GM12878 (cell line): ENCODE results near the gene GSS. TPM values are rescaled to one million over a fixed set of nuclear protein-coding genes. Genes with fewer than 3 reads are reported as not detected.

Source experiments
- ATAC-seq: fragments of 200-7000 bp; cut with Tn5 transposase; 3 replicates; pipeline ENCODE4 v1.9.1; 2020; ENCODE audit warnings: mild to moderate bottlenecking, moderate library complexity
- BruUV-seq: library from RNA; stranded (reverse); fragments of 400-500 nt; replicated peaks from 2 replicates; lab custom pipeline; 2021; lab: Mats Ljungman, UMichigan
- CTCF ChIA-PET: fragments of 300-600 bp; sonication (Branson Sonifier 250); formaldehyde crosslinking; extraction: SDS; loops from one replicate; lab custom pipeline; 2021; ENCODE audit warnings: inconsistent platforms; lab: Yijun Ruan, JAX
- POLR2A ChIA-PET: fragments of 350-600 bp; formaldehyde crosslinking; extraction: SDS; loops from one replicate; lab custom pipeline; 2021; ENCODE audit warnings: inconsistent platforms; lab: Charles Lee
- RAD21 ChIA-PET: fragments of 300-600 bp; sonication (Branson Sonifier 250); formaldehyde crosslinking; loops from one replicate; lab custom pipeline; 2023; ENCODE audit warnings: antibody characterized with exemption; ENCODE audit not compliant: unreplicated experiment; lab: Charles Lee
- SMC1A ChIA-PET: fragments of 300-600 bp; sonication (Branson Sonifier 250); formaldehyde crosslinking; loops from one replicate; lab custom pipeline; 2023; ENCODE audit not compliant: unreplicated experiment, uncharacterized antibody; lab: Charles Lee
- DNase-seq: peaks from one replicate; pipeline ENCODE4 v3.0.0-alpha.2; 2011; ENCODE audit warnings: low read depth, low spot score
- FAIRE-seq: peaks from 3 replicates; lab custom pipeline; 2011; peaks lifted over from hg19 to GRCh38; lab: Jason Lieb, UNC
- H2AFZ ChIP-seq: 2 replicates; pipeline ENCODE4 v1.6.0; 2011; ENCODE audit warnings: low read depth, low read length, control low read depth; ENCODE audit not compliant: control insufficient read depth
- H3K27ac ChIP-seq: 2 replicates; pipeline ENCODE4 v1.5.1; 2011; ENCODE audit warnings: control low read depth; ENCODE audit not compliant: control insufficient read depth, insufficient read depth
- H3K27me3 ChIP-seq, 2 experiments: replicated peaks in 1 of 2; 2 replicates each; pipeline versions ENCODE4 v1.6.0 to v1.6.1; 2011; ENCODE audit warnings: low read length in 1 of 2; ENCODE audit not compliant: control insufficient read depth in 2 of 2, insufficient read depth in 2 of 2
- H3K36me3 ChIP-seq, 2 experiments: 2 replicates each; pipeline ENCODE4 v1.5.1; 2011; ENCODE audit warnings: low read length in 1 of 2; ENCODE audit not compliant: control insufficient read depth in 2 of 2, insufficient read depth in 2 of 2
- H3K4me1 ChIP-seq: 2 replicates; pipeline ENCODE4 v1.6.1; 2011; ENCODE audit warnings: mild to moderate bottlenecking, low read length, moderate library complexity, mixed read lengths; ENCODE audit not compliant: control insufficient read depth, insufficient read depth
- H3K4me2 ChIP-seq: 2 replicates; pipeline ENCODE4 v1.6.0; 2011; ENCODE audit warnings: control low read depth; ENCODE audit not compliant: control insufficient read depth, insufficient read depth
- H3K4me3 ChIP-seq: fragments of 200-600 bp; sonication (generic); 2 replicates; pipeline ENCODE4 v1.5.1; 2016
- H3K79me2 ChIP-seq: 2 replicates; pipeline ENCODE4 v1.6.0; 2011; ENCODE audit warnings: low read length; ENCODE audit not compliant: control insufficient read depth, insufficient read depth
- H3K9ac ChIP-seq: 2 replicates; pipeline ENCODE4 v1.8.0; 2011; ENCODE audit warnings: low read length, control low read depth, mixed read lengths; ENCODE audit not compliant: control insufficient read depth, insufficient read depth
- H3K9me3 ChIP-seq: replicated peaks from 3 replicates; pipeline ENCODE4 v1.5.1; 2011; ENCODE audit warnings: mild to moderate bottlenecking, low read length; ENCODE audit not compliant: control insufficient read depth, insufficient read depth
- H4K20me1 ChIP-seq: 2 replicates; pipeline ENCODE4 v1.6.0; 2011; ENCODE audit not compliant: control insufficient read depth, insufficient read depth
- HDAC6 ChIP-seq: fragments of 200-600 bp; sonication (generic); IDR thresholded peaks from one replicate; pipeline ENCODE4 v1.8.0; 2017; ENCODE audit warnings: antibody characterized with exemption; ENCODE audit not compliant: unreplicated experiment
- RBBP5 ChIP-seq: fragments of 200-600 bp; sonication (generic); conservative IDR thresholded peaks from 2 replicates; pipeline ENCODE4 v1.6.1; 2016
- STAT3 ChIP-seq: IDR thresholded peaks from 2 replicates; pipeline ENCODE4 v1.6.1; 2011; ENCODE audit warnings: low read depth, low read length, improper control_type of control experiment
- WGBS: methylation state at CpG from one replicate; pipeline ENCODE4 v1.1.6; 2016; ENCODE audit warnings: low lambda C conversion rate; ENCODE audit not compliant: insufficient replicate concordance, insufficient coverage; ENCODE audit errors: missing lambda C conversion rate; 5-methylcytosine and 5-hydroxymethylcytosine counted together
- in situ Hi-C: fragments of 300-500 bp; cut with MboI; formaldehyde crosslinking; loops from 9 replicates; pipeline ENCODE4 v1.14.3; 2018; ENCODE audit warnings: mixed read lengths
- intact Hi-C: fragments of 100-400 bp; cut with micrococcal nuclease; formaldehyde crosslinking; loops from one replicate; pipeline ENCODE4 v1.14.2; 2022; ENCODE audit not compliant: unreplicated experiment
- polyA plus RNA-seq, 11 experiments: library from polyadenylated mRNA; depleted of rRNA in 4 of 11; unstranded in 6 of 11; stranded (reverse) in 5 of 11; fragments of >200 nt; fragmentation: Nextera tagmentation in 4 of 11; fragmentation: Illumina TruSeq in 1 of 11; extraction: Ambion mirVana in 4 of 11; extraction: Trizol in 1 of 11; gene quantifications; 1 replicate in 1 of 11; 2 replicates in 10 of 11; pipeline versions ENCODE4 v1.2.1 to v1.2.3, GENCODE V29; 2011 to 2016; ENCODE audit warnings: inconsistent platforms in 2 of 11, missing spikeins in 2 of 11, low read depth in 1 of 11
- total RNA-seq, 4 experiments: library from RNA; depleted of rRNA in 3 of 4; stranded (reverse); fragments of >200 nt in 3 of 4; fragmentation: Illumina TruSeq in 1 of 4; extraction: Trizol in 1 of 4; gene quantifications; 2 replicates each; pipeline versions ENCODE4 v1.2.1 to v1.2.3, GENCODE V29; 2013 to 2021
- TF ChIP-seq, protein P1 (sequence below): fragments of 450-650 bp; conservative IDR thresholded peaks from 2 replicates; pipeline ENCODE4 v1.6.1; 2017; ENCODE audit warnings: mild to moderate bottlenecking, moderate library complexity
- TF ChIP-seq, protein P2 (sequence below): IDR thresholded peaks from 2 replicates; pipeline ENCODE4 v1.6.1; 2011; ENCODE audit warnings: low read depth, mild to moderate bottlenecking, low read length, moderate library complexity, borderline replicate concordance; ENCODE audit errors: extremely low read depth

Gene GSS
- total and polyA plus RNA-seq, 10 of the 15 experiments (the other 5 are each of a cell fraction or from before 2014, with no cell fraction given): 12.7 to 120 (median 67.4) TPM

DNA sequence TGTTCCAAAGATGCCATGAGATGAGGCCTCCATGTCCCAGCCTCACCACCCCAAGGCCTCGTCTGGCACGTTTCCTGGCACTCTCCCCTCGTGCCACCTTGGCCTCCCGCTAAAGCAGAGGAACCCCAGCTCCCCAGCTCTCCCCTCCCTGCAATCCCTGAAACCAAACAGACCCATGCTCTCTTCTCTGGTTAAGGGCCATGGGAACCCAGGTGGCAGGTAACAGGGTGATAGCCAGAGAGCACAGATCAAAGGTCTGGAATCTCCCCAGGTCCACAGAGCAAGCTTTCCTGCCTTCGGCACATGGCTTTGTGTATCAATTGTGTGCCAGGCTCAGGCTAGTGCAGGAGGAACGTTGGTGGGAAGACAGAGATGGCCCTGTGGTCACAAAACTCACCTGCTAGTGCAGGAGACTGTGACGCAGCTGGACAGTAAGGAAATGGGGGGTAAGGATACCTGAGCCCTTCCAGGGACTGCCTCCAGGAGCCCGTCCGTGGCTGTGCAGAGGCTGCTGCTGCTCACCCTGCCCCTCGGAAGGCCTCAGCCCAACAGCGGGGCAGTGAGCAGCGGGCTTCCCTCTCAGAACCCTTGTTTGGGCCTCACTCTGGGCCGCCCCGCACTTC is 39.0 kb upstream of the GSS start:
- Histone ChIP-seq H2AFZ (no peak overlapping the region), H3K79me2 (no peaks in the 10 kb centered on the region), H3K9ac (no peak overlapping the region), H3K4me3 (no peak overlapping the region), H4K20me1 (no peaks in the 10 kb centered on the region), H3K27me3 (no peaks in the 10 kb centered on the region), H3K4me1 (no peaks in the 10 kb centered on the region), H3K4me2 (no peak overlapping the region), H3K27ac (no peak overlapping the region), H3K9me3 (no peaks in the 10 kb centered on the region), H3K36me3 (peaks cover 0 to 7% of the 10 kb centered on the region in 2 experiments; a peak in 3 of 4 replicates)
- no peak for FAIRE-seq
- DNase-seq: no peak
- ChIA-PET RAD21 (no interaction called here), CTCF (no interaction called here), POLR2A (no interaction called here), SMC1A (no interaction called here)
- intact Hi-C loops (no loop called here), in situ Hi-C loops (no loop called here)
- TF ChIP-seq, protein P1, sequence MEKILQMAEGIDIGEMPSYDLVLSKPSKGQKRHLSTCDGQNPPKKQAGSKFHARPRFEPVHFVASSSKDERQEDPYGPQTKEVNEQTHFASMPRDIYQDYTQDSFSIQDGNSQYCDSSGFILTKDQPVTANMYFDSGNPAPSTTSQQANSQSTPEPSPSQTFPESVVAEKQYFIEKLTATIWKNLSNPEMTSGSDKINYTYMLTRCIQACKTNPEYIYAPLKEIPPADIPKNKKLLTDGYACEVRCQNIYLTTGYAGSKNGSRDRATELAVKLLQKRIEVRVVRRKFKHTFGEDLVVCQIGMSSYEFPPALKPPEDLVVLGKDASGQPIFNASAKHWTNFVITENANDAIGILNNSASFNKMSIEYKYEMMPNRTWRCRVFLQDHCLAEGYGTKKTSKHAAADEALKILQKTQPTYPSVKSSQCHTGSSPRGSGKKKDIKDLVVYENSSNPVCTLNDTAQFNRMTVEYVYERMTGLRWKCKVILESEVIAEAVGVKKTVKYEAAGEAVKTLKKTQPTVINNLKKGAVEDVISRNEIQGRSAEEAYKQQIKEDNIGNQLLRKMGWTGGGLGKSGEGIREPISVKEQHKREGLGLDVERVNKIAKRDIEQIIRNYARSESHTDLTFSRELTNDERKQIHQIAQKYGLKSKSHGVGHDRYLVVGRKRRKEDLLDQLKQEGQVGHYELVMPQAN: no peak
- TF ChIP-seq RBBP5 (no peak), STAT3 (no peak), HDAC6 (no peak)
- TF ChIP-seq, protein P2, sequence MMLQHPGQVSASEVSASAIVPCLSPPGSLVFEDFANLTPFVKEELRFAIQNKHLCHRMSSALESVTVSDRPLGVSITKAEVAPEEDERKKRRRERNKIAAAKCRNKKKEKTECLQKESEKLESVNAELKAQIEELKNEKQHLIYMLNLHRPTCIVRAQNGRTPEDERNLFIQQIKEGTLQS: no peak
- no TSS peak for BruUV-seq
- ATAC-seq: no peak
- WGBS: 82% methylated on average over 14 of the region's 14 CpGs
